Gastroesophageal sphincter (tissue), 4 donors: Measurements from ENCODE around the gene TMCC1. TPM values are rescaled to one million over a fixed set of nuclear protein-coding genes. Genes with fewer than 3 reads are reported as not detected.

Experiments
- ATAC-seq: fragments of 150-250 bp; one replicate; pipeline ENCODE4 v1.9.1; 2016; ENCODE audit warnings: mild to moderate bottlenecking, moderate library complexity
- H3K27ac ChIP-seq, 4 donors: fragments of 200-600 bp; sonication (generic) in 3 of 4; 1 replicate in 3 of 4; 2 replicates in 1 of 4; pipeline ENCODE4 v1.5.1; 2016 to 2019
- H3K27me3 ChIP-seq: fragments of 200-600 bp; sonication (generic); one replicate; pipeline ENCODE4 v1.5.1; 2019
- H3K36me3 ChIP-seq, 2 donors: fragments of 200-600 bp; sonication (generic); one replicate each; pipeline ENCODE4 v1.5.1; 2019; ENCODE audit warnings: control low read depth in 1 of 2
- H3K4me1 ChIP-seq, 3 donors: fragments of 200-600 bp; sonication (generic); 1 replicate in 2 of 3; 2 replicates in 1 of 3; pipeline ENCODE4 v1.5.1; 2016 to 2019; ENCODE audit warnings: control low read depth in 2 of 3
- H3K4me3 ChIP-seq, 2 donors: fragments of 200-600 bp; sonication (generic); one replicate each; pipeline ENCODE4 v1.5.1; 2019; ENCODE audit warnings: mild to moderate bottlenecking in 1 of 2, moderate library complexity in 1 of 2
- H3K9me3 ChIP-seq, 3 donors: fragments of 200-600 bp; sonication (generic); one replicate each; pipeline ENCODE4 v1.5.1; 2017 to 2019; ENCODE audit warnings: control low read depth in 2 of 3
- CTCF ChIP-seq, 4 experiments: fragments of 200-600 bp in 2 of 4; fragments of 450-650 bp in 2 of 4; sonication (generic) in 1 of 4; IDR thresholded peaks; one replicate each; pipeline ENCODE4 v1.5.1; 2017 to 2019; ENCODE audit warnings: antibody characterized with exemption in 4 of 4, mild to moderate bottlenecking in 2 of 4, moderate library complexity in 2 of 4
- EP300 ChIP-seq: sonication (generic); formaldehyde crosslinking; IDR thresholded peaks from one replicate; pipeline ENCODE4 v1.6.1; 2017; ENCODE audit warnings: antibody characterized with exemption, mild to moderate bottlenecking
- POLR2A ChIP-seq, 2 donors: fragments of 450-650 bp; IDR thresholded peaks; one replicate each; pipeline ENCODE4 v1.6.1; 2017; ENCODE audit warnings: antibody characterized with exemption in 2 of 2, mild to moderate bottlenecking in 2 of 2, moderate library complexity in 1 of 2
- POLR2AphosphoS5 ChIP-seq: sonication (generic); formaldehyde crosslinking; IDR thresholded peaks from one replicate; pipeline ENCODE4 v1.6.1; 2017; ENCODE audit warnings: antibody characterized with exemption
- WGBS, 2 donors: methylation state at CpG; one replicate each; pipeline ENCODE4 v1.1.5; 2018; ENCODE audit warnings: low coverage in 1 of 2; 5-methylcytosine and 5-hydroxymethylcytosine counted together
- total RNA-seq, 4 donors: library from RNA; depleted of rRNA; stranded (reverse); fragments of >200 nt; gene quantifications; one replicate each; pipeline ENCODE4 v1.1.0, GENCODE V29; 2016

TMCC1 gene
- total RNA-seq, 4 donors from 2014 or later = 20.3 to 32.7 (median 28.1) TPM

DNA sequence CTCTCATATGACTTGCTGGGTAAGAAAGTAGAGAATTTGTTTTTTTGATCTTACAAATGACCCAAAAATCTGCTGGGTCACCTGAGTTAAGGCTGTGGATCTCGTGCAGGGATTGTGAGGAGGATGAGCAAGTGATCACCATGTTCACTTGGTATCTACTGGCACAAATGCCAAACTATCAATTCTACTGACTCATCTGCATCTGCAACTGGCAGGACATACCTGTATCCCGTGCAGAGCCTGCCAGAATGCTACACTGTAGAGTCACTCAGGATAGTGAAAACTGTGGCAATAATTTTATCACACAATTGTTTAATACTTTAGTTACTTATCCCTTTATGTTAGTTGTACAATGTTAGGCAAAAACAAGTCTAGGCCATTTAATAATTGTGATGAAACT, 157.4 kb downstream of the TMCC1 start:
- no peaks in the 10 kb centered on the region for H3K9me3 ChIP-seq
- 87 to 93% methylated on average over 2 of the region's 2 CpGs for WGBS, 2 donors
- peaks cover 0 to 9% of the 10 kb centered on the region in 2 donors for H3K36me3 ChIP-seq
- TF ChIP-seq POLR2AphosphoS5 = no peak
- TF ChIP-seq POLR2A (IDR thresholded peaks at IDR 0.05) = no peak
- TF ChIP-seq CTCF (IDR thresholded peaks at IDR 0.05) = no peak
- no peak for TF ChIP-seq EP300
- no peak overlapping the region for H3K27ac ChIP-seq
- H3K4me1 ChIP-seq = peaks cover 0 to 21% (median 5%) of the 10 kb centered on the region in 3 donors
- H3K27me3 ChIP-seq = no peaks in the 10 kb centered on the region
- ATAC-seq = no peak
- no peak overlapping the region for H3K4me3 ChIP-seq

DNA sequence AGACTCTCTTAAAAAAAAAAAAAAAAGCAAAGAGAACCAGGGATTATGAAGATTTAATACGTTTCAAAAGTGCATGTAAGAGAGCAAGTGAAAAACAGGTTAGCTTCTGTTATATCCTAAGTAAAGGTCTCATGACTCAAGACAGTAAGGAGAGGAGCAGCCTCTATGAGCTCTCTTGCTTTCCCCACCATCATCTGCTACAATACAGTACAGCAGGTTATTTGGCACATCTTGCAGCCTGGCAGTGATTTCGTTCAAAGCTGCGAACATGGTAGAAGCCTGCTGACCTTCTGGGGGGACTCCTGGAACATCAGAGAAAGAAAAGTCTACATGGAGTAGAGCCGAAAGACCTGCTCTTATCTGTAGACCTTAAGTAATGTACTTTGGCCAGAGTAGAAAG, 157.9 kb downstream of the TMCC1 start:
- TF ChIP-seq CTCF (IDR thresholded peaks at IDR 0.05) (no peak), POLR2A (IDR thresholded peaks at IDR 0.05) (no peak), EP300 (no peak), POLR2AphosphoS5 (no peak)
- ATAC-seq = no peak

GRCh38 chr3:129734449-129734848, 159.1 kb downstream of the TMCC1 start:
- Histone ChIP-seq H3K36me3 (peaks cover 0 to 9% of the 10 kb centered on the region in 2 donors), H3K4me3 (no peak overlapping the region), H3K4me1 (peaks cover 0 to 19% (median 5%) of the 10 kb centered on the region in 3 donors), H3K27me3 (no peaks in the 10 kb centered on the region), H3K9me3 (no peaks in the 10 kb centered on the region), H3K27ac (no peak overlapping the region)
- no peak for ATAC-seq
- TF ChIP-seq POLR2AphosphoS5 (no peak), CTCF (IDR thresholded peaks at IDR 0.05) (no peak), EP300 (no peak), POLR2A (IDR thresholded peaks at IDR 0.05) (no peak)
- 98 to 100% methylated on average over 2 of the region's 2 CpGs for WGBS, 2 donors

More for the DNA sequence above, 157.9 kb downstream of the TMCC1 start:
- Histone ChIP-seq H3K9me3 (no peaks in the 10 kb centered on the region), H3K27ac (no peak overlapping the region), H3K4me1 (peaks cover 0 to 19% (median 5%) of the 10 kb centered on the region in 3 donors), H3K36me3 (peaks cover 0 to 9% of the 10 kb centered on the region in 2 donors), H3K4me3 (no peak overlapping the region), H3K27me3 (no peaks in the 10 kb centered on the region)
- WGBS, 2 donors = 30 to 73% methylated on average over 1 to 4 of the region's 4 CpGs

- Histone ChIP-seq H3K36me3 (peaks cover 0 to 4% of the 10 kb centered on the region in 2 donors), H3K9me3 (no peaks in the 10 kb centered on the region), H3K4me1 (peaks cover 0 to 30% (median 9%) of the 10 kb centered on the region in 3 donors), H3K27me3 (no peaks in the 10 kb centered on the region), H3K4me3 (no peak overlapping the region), H3K27ac (no peak overlapping the region)
- TF ChIP-seq CTCF (IDR thresholded peaks at IDR 0.05) (no peak), POLR2A (IDR thresholded peaks at IDR 0.05) (no peak), POLR2AphosphoS5 (no peak), EP300 (no peak)
- WGBS, 2 donors = 91 to 100% methylated on average over 1 of the region's 1 CpG
- ATAC-seq = no peak
These were observed 161.2 kb downstream of the TMCC1 start for GRCh38 chr3:129732200-129732876.

GRCh38 chr3:129727707-129728106, 165.8 kb downstream of the TMCC1 start:
- Histone ChIP-seq H3K36me3 (no peaks in the 10 kb centered on the region), H3K4me1 (peaks cover 0 to 44% (median 14%) of the 10 kb centered on the region in 3 donors), H3K9me3 (no peaks in the 10 kb centered on the region), H3K27ac (no peak overlapping the region), H3K4me3 (no peak overlapping the region), H3K27me3 (no peaks in the 10 kb centered on the region)
- no peak for TF ChIP-seq CTCF (IDR thresholded peaks at IDR 0.05)
- TF ChIP-seq EP300 = no peak
- TF ChIP-seq POLR2AphosphoS5 = no peak
- TF ChIP-seq POLR2A (IDR thresholded peaks at IDR 0.05) = no peak
- ATAC-seq = no peak
- WGBS, 2 donors = 22 to 28% methylated on average over 1 to 2 of the region's 2 CpGs
